GM23248 (cell line): Measurements from ENCODE around the gene ZFP90. TPM values are rescaled to one million over a fixed set of nuclear protein-coding genes. Genes with fewer than 3 reads are reported as not detected.

Experiments used
- DNase-seq: peaks from one replicate; pipeline ENCODE4 v3.0.0-alpha.2; 2015
- H2AFZ ChIP-seq: fragments of 200-600 bp; sonication (generic); 2 replicates; pipeline ENCODE4 v1.6.1; 2016; ENCODE audit warnings: antibody characterized with exemption
- H3F3A ChIP-seq: fragments of 200-600 bp; sonication (generic); 2 replicates; pipeline ENCODE4 v1.6.1; 2016; ENCODE audit warnings: mild to moderate bottlenecking, antibody characterized with exemption, mixed run types; ENCODE audit not compliant: insufficient read depth
- H3K27ac ChIP-seq: fragments of 200-600 bp; sonication (generic); 2 replicates; pipeline ENCODE4 v1.5.1; 2016; ENCODE audit warnings: mild to moderate bottlenecking
- H3K27me3 ChIP-seq: fragments of 200-600 bp; sonication (generic); replicated peaks from 2 replicates; pipeline ENCODE4 v1.6.1; 2016; ENCODE audit warnings: mild to moderate bottlenecking; ENCODE audit not compliant: insufficient read depth
- H3K36me3 ChIP-seq: fragments of 200-600 bp; sonication (generic); 2 replicates; pipeline ENCODE4 v1.6.1; 2016; ENCODE audit warnings: low read depth, mild to moderate bottlenecking
- H3K4me1 ChIP-seq: fragments of 200-600 bp; sonication (generic); 2 replicates; pipeline ENCODE4 v1.6.1; 2016; ENCODE audit warnings: mild to moderate bottlenecking; ENCODE audit not compliant: insufficient read depth
- H3K4me2 ChIP-seq: fragments of 200-600 bp; sonication (generic); one replicate; pipeline ENCODE4 v1.6.1; 2016; ENCODE audit warnings: mild to moderate bottlenecking; ENCODE audit not compliant: unreplicated experiment
- H3K4me3 ChIP-seq: fragments of 200-600 bp; sonication (generic); 2 replicates; pipeline ENCODE4 v1.5.1; 2016; ENCODE audit warnings: mild to moderate bottlenecking
- H3K79me2 ChIP-seq: fragments of 200-600 bp; sonication (generic); 2 replicates; pipeline ENCODE4 v1.6.1; 2016; ENCODE audit warnings: mild to moderate bottlenecking; ENCODE audit not compliant: insufficient read depth
- H3K9ac ChIP-seq: fragments of 200-600 bp; sonication (generic); 2 replicates; pipeline ENCODE4 v1.6.1; 2016; ENCODE audit warnings: mild to moderate bottlenecking
- H3K9me2 ChIP-seq: fragments of 200-600 bp; sonication (generic); 2 replicates; pipeline ENCODE4 v1.6.1; 2016; ENCODE audit warnings: mixed run types, mild to moderate bottlenecking, moderate library complexity; ENCODE audit not compliant: insufficient read depth
- H3K9me3 ChIP-seq: fragments of 200-600 bp; sonication (generic); one replicate; pipeline ENCODE4 v1.6.1; 2017; ENCODE audit warnings: low read depth
- H4K20me1 ChIP-seq: fragments of 200-600 bp; sonication (generic); 2 replicates; pipeline ENCODE4 v1.6.0; 2016; ENCODE audit not compliant: insufficient read depth
- EZH2 ChIP-seq: fragments of 200-600 bp; sonication (generic); IDR thresholded peaks from 2 replicates; pipeline ENCODE4 v1.6.1; 2018; ENCODE audit warnings: antibody characterized with exemption, mild to moderate bottlenecking; ENCODE audit not compliant: insufficient read depth, poor library complexity, severe bottlenecking
- EZH2phosphoT487 ChIP-seq: fragments of 200-600 bp; sonication (generic); IDR thresholded peaks from 2 replicates; pipeline ENCODE4 v1.6.1; 2018; ENCODE audit warnings: antibody characterized with exemption, moderate library complexity, mild to moderate bottlenecking, low read depth; ENCODE audit not compliant: insufficient read depth
- WGBS, 2 experiments: methylation state at CpG; one replicate each; pipeline ENCODE4 v1.1.6; 2015 to 2017; ENCODE audit warnings: low lambda C conversion rate in 2 of 2, low coverage in 1 of 2; ENCODE audit errors: missing lambda C conversion rate in 2 of 2; 5-methylcytosine and 5-hydroxymethylcytosine counted together
- in situ Hi-C: fragments of 300-500 bp; cut with MboI; formaldehyde crosslinking; loops from 2 replicates; pipeline ENCODE4 v1.15.0; 2020
- polyA plus RNA-seq: library from polyadenylated mRNA; unstranded; fragments of >200 nt; fragmentation: Nextera tagmentation; extraction: Ambion mirVana; gene quantifications from 2 replicates; pipeline ENCODE4 v1.2.1, GENCODE V29; 2016
- total RNA-seq: library from RNA; depleted of rRNA; stranded (reverse); fragments of >200 nt; shearing (Covaris generic); gene quantifications from 2 replicates; pipeline ENCODE4 v1.2.3, GENCODE V29; 2014; rRNA removed

ZFP90 gene
- total RNA-seq (20.6 and 52.4 TPM in 2 replicates), polyA plus RNA-seq (11.9 and 15.6 TPM in 2 replicates)

- Histone ChIP-seq H3K27me3 (no peaks in the 10 kb centered on the region), H3K9me2 (no peaks in the 10 kb centered on the region), H2AFZ (peak within 1 kb of the TSS; percentile 99), H3K79me2 (peaks cover 32% of the 10 kb centered on the region), H3K4me2 (peak within 1 kb of the TSS; percentile 84), H3K27ac (no peak within 1 kb of the TSS), H3F3A (no peaks in the 10 kb centered on the region), H3K36me3 (no peaks in the 10 kb centered on the region), H4K20me1 (no peaks in the 10 kb centered on the region), H3K9ac (peak within 1 kb of the TSS; percentile 86), H3K4me3 (peak within 1 kb of the TSS; percentile 82), H3K4me1 (0 out of 2 replicates have a peak, but pooled peaks cover 6% of the 10 kb centered on the region), H3K9me3 (no peaks in the 10 kb centered on the region)
- 1 to 2% methylated on average over 50 to 63 of the region's 71 CpGs for WGBS, 2 experiments
- DNase-seq, result peak; percentile 97
- TF ChIP-seq EZH2 (no peak), EZH2phosphoT487 (no peak)
- in situ Hi-C loops, result no loop called here
These were observed at the start of gene ZFP90 for GRCh38 chr16:68538880-68539701. TSS of gene ZFP90 (plus strand) at chr16:68539291. CDS start at chr16:68539793, 502 bp downstream.

GRCh38 chr16:68490358-68490757, 48.7 kb upstream of the ZFP90 start:
- in situ Hi-C loops, result no loop called here

GRCh38 chr16:68490829-68491575, 48.1 kb upstream of the ZFP90 start:
- no peak for TF ChIP-seq EZH2phosphoT487
- no peak for TF ChIP-seq EZH2
- Histone ChIP-seq H3F3A (no peaks in the 10 kb centered on the region), H3K9me3 (no peaks in the 10 kb centered on the region), H3K27ac (no peak overlapping the region), H3K4me1 (peaks cover 3% of the 10 kb centered on the region; the same call in 1 of the 2 replicates), H2AFZ (no peak overlapping the region), H3K36me3 (no peaks in the 10 kb centered on the region), H3K79me2 (no peaks in the 10 kb centered on the region), H4K20me1 (no peaks in the 10 kb centered on the region), H3K9ac (no peak overlapping the region), H3K27me3 (no peaks in the 10 kb centered on the region), H3K9me2 (no peaks in the 10 kb centered on the region), H3K4me3 (no peak overlapping the region), H3K4me2 (no peak overlapping the region)
- WGBS, 2 experiments, result 20 to 23% methylated on average over 13 of the region's 13 CpGs
- in situ Hi-C loops, result no loop called here
- peak; percentile 85 for DNase-seq

More at GRCh38 chr16:68490358-68490757, 48.7 kb upstream of the ZFP90 start:
- Histone ChIP-seq H3K27ac (no peak overlapping the region), H2AFZ (no peak overlapping the region), H3K4me3 (no peak overlapping the region), H3K36me3 (no peaks in the 10 kb centered on the region), H3K9me3 (no peaks in the 10 kb centered on the region), H3K4me2 (no peak overlapping the region), H3F3A (no peaks in the 10 kb centered on the region), H4K20me1 (no peaks in the 10 kb centered on the region), H3K27me3 (no peaks in the 10 kb centered on the region), H3K79me2 (no peaks in the 10 kb centered on the region), H3K4me1 (peaks cover 3% of the 10 kb centered on the region; the same call in 1 of the 2 replicates), H3K9ac (no peak overlapping the region), H3K9me2 (no peaks in the 10 kb centered on the region)
- TF ChIP-seq EZH2 (no peak), EZH2phosphoT487 (no peak)
- DNase-seq, result no peak
- 29 to 34% methylated on average over 1 of the region's 1 CpG for WGBS, 2 experiments

GRCh38 chr16:68491576-68491950, 47.5 kb upstream of the ZFP90 start:
- no peak overlapping the region for H3K27ac ChIP-seq
- DNase-seq, result no peak

More at GRCh38 chr16:68491576-68491950, 47.5 kb upstream of the ZFP90 start:
- H3K36me3 ChIP-seq, result no peaks in the 10 kb centered on the region
- peaks cover 3% of the 10 kb centered on the region; the same call in 1 of the 2 replicates for H3K4me1 ChIP-seq
- 71 to 79% methylated on average over 12 to 14 of the region's 14 CpGs for WGBS, 2 experiments
- TF ChIP-seq EZH2 (no peak), EZH2phosphoT487 (no peak)
- no peaks in the 10 kb centered on the region for H4K20me1 ChIP-seq
- in situ Hi-C loops, result no loop called here
- H3K4me2 ChIP-seq, result no peak overlapping the region
- no peak overlapping the region for H2AFZ ChIP-seq
- H3K9me2 ChIP-seq, result no peaks in the 10 kb centered on the region
- H3F3A ChIP-seq, result no peaks in the 10 kb centered on the region
- no peak overlapping the region for H3K9ac ChIP-seq
- no peaks in the 10 kb centered on the region for H3K79me2 ChIP-seq
- no peaks in the 10 kb centered on the region for H3K9me3 ChIP-seq
- H3K4me3 ChIP-seq, result no peak overlapping the region
- no peaks in the 10 kb centered on the region for H3K27me3 ChIP-seq
